Measurements from ENCODE around the gene AHNAK2. TPM values are rescaled to one million over a fixed set of nuclear protein-coding genes. Genes with fewer than 3 reads are reported as not detected.

Gene AHNAK2
- total and polyA plus RNA-seq, 4 donors = 3.5 to 26.6 (median 8.1) TPM

DNA sequence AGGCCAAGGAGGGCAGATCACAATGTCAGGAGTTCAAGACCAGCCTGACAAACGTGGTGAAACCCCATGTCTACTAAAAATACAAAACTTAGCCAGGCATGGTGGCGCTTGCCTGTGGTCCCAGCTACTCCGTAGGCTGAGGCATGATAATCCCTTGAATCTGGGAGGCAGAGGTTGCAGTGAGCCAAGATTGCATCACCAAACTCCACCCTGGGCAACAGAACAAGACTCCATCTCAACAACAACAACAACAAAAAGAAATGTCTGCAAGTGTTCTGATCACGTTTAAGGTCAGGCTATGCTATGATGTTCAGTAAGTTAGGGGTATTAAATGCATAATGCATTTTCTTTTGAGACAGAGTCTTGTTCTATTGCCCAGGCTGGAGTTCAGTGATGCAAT, 60.2 kb downstream of the AHNAK2 start:
- Histone ChIP-seq H3K9ac (ENCODE audit: insufficient read depth in 1 of 2, low read length in 2 of 2) (no peak overlapping the region), H3K9me3 (ENCODE audit: control insufficient read depth in 4 of 4, insufficient read depth in 3 of 4, low read length in 3 of 4) (no peaks in the 10 kb centered on the region), H3K4me3 (no peak overlapping the region), H3K4me1 (ENCODE audit: control insufficient read depth in 5 of 5, insufficient read depth in 5 of 5, low read length in 5 of 5) (no peaks in the 10 kb centered on the region), H3K27ac (ENCODE audit: low read depth in 1 of 2, low read length in 1 of 2) (no peak overlapping the region), H3K36me3 (ENCODE audit: control insufficient read depth in 4 of 4, insufficient read depth in 4 of 4, low read length in 4 of 4) (no peaks in the 10 kb centered on the region), H3K27me3 (ENCODE audit: control insufficient read depth in 3 of 3, insufficient read depth in 3 of 3, low read length in 2 of 3) (peaks cover 0 to 3% (median 0%) of the 10 kb centered on the region in 3 donors)
- ATAC-seq (ENCODE audit: insufficient read depth, low FRiP score) (no peak), DNase-seq (no peak)
- TF ChIP-seq, protein P1, sequence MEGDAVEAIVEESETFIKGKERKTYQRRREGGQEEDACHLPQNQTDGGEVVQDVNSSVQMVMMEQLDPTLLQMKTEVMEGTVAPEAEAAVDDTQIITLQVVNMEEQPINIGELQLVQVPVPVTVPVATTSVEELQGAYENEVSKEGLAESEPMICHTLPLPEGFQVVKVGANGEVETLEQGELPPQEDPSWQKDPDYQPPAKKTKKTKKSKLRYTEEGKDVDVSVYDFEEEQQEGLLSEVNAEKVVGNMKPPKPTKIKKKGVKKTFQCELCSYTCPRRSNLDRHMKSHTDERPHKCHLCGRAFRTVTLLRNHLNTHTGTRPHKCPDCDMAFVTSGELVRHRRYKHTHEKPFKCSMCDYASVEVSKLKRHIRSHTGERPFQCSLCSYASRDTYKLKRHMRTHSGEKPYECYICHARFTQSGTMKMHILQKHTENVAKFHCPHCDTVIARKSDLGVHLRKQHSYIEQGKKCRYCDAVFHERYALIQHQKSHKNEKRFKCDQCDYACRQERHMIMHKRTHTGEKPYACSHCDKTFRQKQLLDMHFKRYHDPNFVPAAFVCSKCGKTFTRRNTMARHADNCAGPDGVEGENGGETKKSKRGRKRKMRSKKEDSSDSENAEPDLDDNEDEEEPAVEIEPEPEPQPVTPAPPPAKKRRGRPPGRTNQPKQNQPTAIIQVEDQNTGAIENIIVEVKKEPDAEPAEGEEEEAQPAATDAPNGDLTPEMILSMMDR (IDR thresholded peaks at IDR 0.05; ENCODE audit: control extremely low read depth, extremely low read depth) = no peak
- WGBS, 2 donors = 77 to 82% methylated on average over 4 of the region's 4 CpGs

DNA sequence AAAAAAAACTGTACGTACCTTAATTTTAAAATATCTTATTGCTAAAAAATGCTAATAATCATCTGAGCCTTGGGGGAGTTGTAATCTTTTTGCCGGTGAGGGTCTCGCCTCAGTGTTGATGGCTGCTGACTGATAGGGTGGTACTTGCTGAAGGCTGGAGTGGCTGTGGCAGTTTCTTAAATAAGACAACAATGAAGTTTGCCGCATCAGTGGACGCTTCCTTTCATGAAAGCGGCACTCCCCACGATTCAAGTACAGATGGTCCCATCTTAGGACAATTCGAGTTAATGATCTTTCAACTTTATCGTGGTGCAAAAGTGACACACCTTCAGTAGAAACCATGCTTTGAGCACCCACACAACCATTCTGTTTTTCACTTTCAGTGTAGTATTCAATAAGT, 61.1 kb downstream of the AHNAK2 start:
- H3K36me3 ChIP-seq (ENCODE audit: control insufficient read depth in 4 of 4, insufficient read depth in 4 of 4, low read length in 4 of 4) = no peaks in the 10 kb centered on the region
- TF ChIP-seq, protein P1 (IDR thresholded peaks at IDR 0.05; ENCODE audit: control extremely low read depth, extremely low read depth) = no peak
- DNase-seq = no peak
- peaks cover 0 to 3% (median 0%) of the 10 kb centered on the region in 3 donors for H3K27me3 ChIP-seq (ENCODE audit: control insufficient read depth in 3 of 3, insufficient read depth in 3 of 3, low read length in 2 of 3)
- no peak overlapping the region for H3K27ac ChIP-seq (ENCODE audit: low read depth in 1 of 2, low read length in 1 of 2)
- no peak overlapping the region for H3K4me3 ChIP-seq
- H3K9me3 ChIP-seq (ENCODE audit: control insufficient read depth in 4 of 4, insufficient read depth in 3 of 4, low read length in 3 of 4) = peaks cover 0 to 3% (median 1%) of the 10 kb centered on the region in 4 donors
- 85 to 92% methylated on average over 9 of the region's 9 CpGs for WGBS, 2 donors
- no peaks in the 10 kb centered on the region for H3K4me1 ChIP-seq (ENCODE audit: control insufficient read depth in 5 of 5, insufficient read depth in 5 of 5, low read length in 5 of 5)
- no peak overlapping the region for H3K9ac ChIP-seq (ENCODE audit: insufficient read depth in 1 of 2, low read length in 2 of 2)
- ATAC-seq (ENCODE audit: insufficient read depth, low FRiP score) = no peak

DNA sequence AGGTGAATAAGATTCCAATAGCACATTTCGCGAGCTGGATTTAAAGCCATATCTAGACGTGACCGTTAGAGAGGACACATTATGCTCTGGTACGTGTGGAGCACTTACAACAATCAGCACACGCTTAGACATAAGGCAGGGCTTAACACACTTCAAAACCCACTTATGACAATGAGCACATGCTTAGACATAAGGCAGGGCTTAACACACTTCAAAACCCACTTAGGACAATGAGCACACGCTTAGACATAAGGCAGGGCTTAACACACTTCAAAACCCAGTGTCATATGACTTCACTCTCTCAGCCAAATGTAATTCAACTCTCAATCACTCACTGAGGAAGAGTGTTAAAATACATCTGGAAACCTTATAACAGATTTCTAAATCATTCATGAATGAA, 64.7 kb downstream of the AHNAK2 start:
- Histone ChIP-seq H3K27ac (ENCODE audit: low read depth in 1 of 2, low read length in 1 of 2) (no peak overlapping the region), H3K9me3 (ENCODE audit: control insufficient read depth in 4 of 4, insufficient read depth in 3 of 4, low read length in 3 of 4) (peaks cover 0 to 7% (median 2%) of the 10 kb centered on the region in 4 donors), H3K27me3 (ENCODE audit: control insufficient read depth in 3 of 3, insufficient read depth in 3 of 3, low read length in 2 of 3) (peaks cover 0 to 3% (median 0%) of the 10 kb centered on the region in 3 donors), H3K36me3 (ENCODE audit: control insufficient read depth in 4 of 4, insufficient read depth in 4 of 4, low read length in 4 of 4) (no peaks in the 10 kb centered on the region), H3K4me3 (no peak overlapping the region), H3K4me1 (ENCODE audit: control insufficient read depth in 5 of 5, insufficient read depth in 5 of 5, low read length in 5 of 5) (no peaks in the 10 kb centered on the region), H3K9ac (ENCODE audit: insufficient read depth in 1 of 2, low read length in 2 of 2) (no peak overlapping the region)
- TF ChIP-seq, protein P1 (IDR thresholded peaks at IDR 0.05; ENCODE audit: control extremely low read depth, extremely low read depth) = no peak
- WGBS, 2 donors = 75 to 95% methylated on average over 7 of the region's 7 CpGs
- ATAC-seq (ENCODE audit: insufficient read depth, low FRiP score) (no peak), DNase-seq (peak in 1 of 3 donors; percentile 49)

DNA sequence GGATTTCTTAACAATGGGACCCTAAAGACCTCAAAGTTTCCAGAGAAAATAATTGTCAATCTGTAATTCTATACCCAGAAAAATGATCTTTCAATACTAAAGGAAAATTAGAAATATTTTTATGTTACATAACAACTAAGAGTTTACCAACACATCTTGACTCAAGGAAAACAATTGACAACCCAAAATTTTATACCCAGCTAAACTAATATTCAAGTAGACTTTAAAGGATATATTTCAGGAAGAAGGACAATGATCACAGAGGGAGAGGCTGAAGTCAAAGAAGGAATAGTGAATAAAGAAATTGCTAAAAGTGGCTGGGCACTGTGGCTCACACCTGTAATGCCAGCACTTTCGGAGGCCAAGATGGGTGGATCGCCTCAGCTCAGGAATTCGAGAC, 66.1 kb downstream of the AHNAK2 start:
- 86 to 87% methylated on average over 3 of the region's 3 CpGs for WGBS, 2 donors
- Histone ChIP-seq H3K36me3 (ENCODE audit: control insufficient read depth in 4 of 4, insufficient read depth in 4 of 4, low read length in 4 of 4) (no peaks in the 10 kb centered on the region), H3K4me1 (ENCODE audit: control insufficient read depth in 5 of 5, insufficient read depth in 5 of 5, low read length in 5 of 5) (no peaks in the 10 kb centered on the region), H3K27ac (ENCODE audit: low read depth in 1 of 2, low read length in 1 of 2) (no peak overlapping the region), H3K9ac (ENCODE audit: insufficient read depth in 1 of 2, low read length in 2 of 2) (no peak overlapping the region), H3K27me3 (ENCODE audit: control insufficient read depth in 3 of 3, insufficient read depth in 3 of 3, low read length in 2 of 3) (peaks cover 0 to 3% (median 0%) of the 10 kb centered on the region in 3 donors), H3K4me3 (no peak overlapping the region), H3K9me3 (ENCODE audit: control insufficient read depth in 4 of 4, insufficient read depth in 3 of 4, low read length in 3 of 4) (peaks cover 0 to 7% (median 3%) of the 10 kb centered on the region in 4 donors)
- DNase-seq (no peak), ATAC-seq (ENCODE audit: insufficient read depth, low FRiP score) (no peak)
- TF ChIP-seq, protein P1 (IDR thresholded peaks at IDR 0.05; ENCODE audit: control extremely low read depth, extremely low read depth) = no peak

Measured in lung (tissue), 12 donors.